Activated CD8-positive, alpha-beta T cell treated with anti-CD3 and anti-CD28 coated beads, Interleukin-2, amount 10 ng/mL, durations not matched to agents 7 days and 5 days (primary cell): ENCODE data around the gene WWP2. TPM values are rescaled to one million over a fixed set of nuclear protein-coding genes. Genes with fewer than 3 reads are reported as not detected.
"Not testable (repeated sequence)": the region's sequence is repeated elsewhere in the genome, so short reads cannot be mapped to it uniquely, and the experiment has no call there.

Source experiments
- ATAC-seq: fragments of 150-1000 bp; cut with Tn5 transposase; one replicate; pipeline ENCODE4 v1.10.0; 2021; ENCODE audit warnings: moderate library complexity
- CTCF ChIA-PET: fragments of 350-600 bp; sonication (Branson Sonifier 250); formaldehyde crosslinking; loops from one replicate; lab custom pipeline; 2021; ENCODE audit warnings: antibody characterized with exemption; lab: Charles Lee
- POLR2A ChIA-PET: fragments of 350-600 bp; sonication (Branson Sonifier 250); formaldehyde crosslinking; loops from one replicate; lab custom pipeline; 2021; ENCODE audit warnings: antibody characterized with exemption; lab: Charles Lee
- DNase-seq: peaks from one replicate; pipeline ENCODE4 v3.0.0-alpha.2; 2020
- H3K27ac Mint-ChIP-seq: one replicate; pipeline ENCODE4 v1.8.0; 2021; ENCODE audit warnings: mild to moderate bottlenecking, mixed read lengths
- H3K27me3 Mint-ChIP-seq: one replicate; pipeline ENCODE4 v1.8.0; 2021; ENCODE audit warnings: low read depth, mixed read lengths
- H3K36me3 Mint-ChIP-seq: one replicate; pipeline ENCODE4 v1.8.0; 2021; ENCODE audit warnings: low read depth, mixed read lengths
- H3K4me1 Mint-ChIP-seq: one replicate; pipeline ENCODE4 v1.8.0; 2021; ENCODE audit warnings: low read depth, mixed read lengths
- H3K4me3 Mint-ChIP-seq: one replicate; pipeline ENCODE4 v1.8.0; 2021; ENCODE audit warnings: mild to moderate bottlenecking, mixed read lengths
- H3K9me3 Mint-ChIP-seq: one replicate; pipeline ENCODE4 v1.8.0; 2022; ENCODE audit warnings: mixed read lengths; ENCODE audit not compliant: insufficient read depth
- total RNA-seq, 2 experiments: library from RNA; stranded (reverse); gene quantifications; one replicate each; pipeline ENCODE4 v1.2.3, GENCODE V29; 2021

The WWP2 gene
- total RNA-seq, 2 experiments from 2014 or later = 60.1 to 64.5 TPM

GRCh38 chr16:69848637-69849545 is 86.8 kb downstream of the WWP2 start:
- Mint-ChIP-seq H3K27me3 (no peaks in the 10 kb centered on the region), H3K4me3 (no peak overlapping the region), H3K4me1 (peaks cover 2% of the 10 kb centered on the region), H3K36me3 (peaks cover 10% of the 10 kb centered on the region), H3K27ac (no peak overlapping the region), H3K9me3 (no peaks in the 10 kb centered on the region)
- CTCF ChIA-PET = no interaction called here
- POLR2A ChIA-PET = interaction anchor here (0.5 kb wide), 1 partner anchor 11 kb away, joined by 3 read pairs; no protein-coding TSS in a partner anchor
- ATAC-seq (no peak), DNase-seq (no peak)

GRCh38 chr16:69851491-69852240 is 89.5 kb downstream of the WWP2 start:
- ChIA-PET POLR2A (no interaction called here), CTCF (no interaction called here)
- Mint-ChIP-seq H3K4me3 (no peak overlapping the region), H3K27ac (no peak overlapping the region), H3K36me3 (peaks cover 14% of the 10 kb centered on the region), H3K4me1 (peaks cover 2% of the 10 kb centered on the region), H3K9me3 (no peaks in the 10 kb centered on the region), H3K27me3 (no peaks in the 10 kb centered on the region)
- no peak for ATAC-seq
- no peak for DNase-seq

GRCh38 chr16:69852815-69853214 is 90.7 kb downstream of the WWP2 start:
- CTCF ChIA-PET = interaction anchor here (0.9 kb wide), 1 partner anchor 78 kb away, joined by 4 read pairs; no protein-coding TSS in a partner anchor
- H3K27ac Mint-ChIP-seq = no peak overlapping the region
- H3K9me3 Mint-ChIP-seq = no peaks in the 10 kb centered on the region

GRCh38 chr16:69853481-69853880 is 91.3 kb downstream of the WWP2 start:
- peaks cover 10% of the 10 kb centered on the region for H3K4me1 Mint-ChIP-seq
- H3K36me3 Mint-ChIP-seq = peaks cover 11% of the 10 kb centered on the region
- DNase-seq (no peak), ATAC-seq (no peak)
- ChIA-PET CTCF (interaction anchor here (0.9 kb wide), 1 partner anchor 77 kb away, joined by 4 read pairs; no protein-coding TSS in a partner anchor), POLR2A (no interaction called here)
- no peaks in the 10 kb centered on the region for H3K9me3 Mint-ChIP-seq
- no peak overlapping the region for H3K4me3 Mint-ChIP-seq
- no peak overlapping the region for H3K27ac Mint-ChIP-seq
- H3K27me3 Mint-ChIP-seq = no peaks in the 10 kb centered on the region

More at GRCh38 chr16:69852815-69853214, 90.7 kb downstream of the WWP2 start:
- DNase-seq (no peak), ATAC-seq (no peak)
- Mint-ChIP-seq H3K27me3 (no peaks in the 10 kb centered on the region), H3K4me3 (no peak overlapping the region), H3K36me3 (peaks cover 11% of the 10 kb centered on the region), H3K4me1 (peaks cover 4% of the 10 kb centered on the region)
- POLR2A ChIA-PET = no interaction called here

- H3K9me3 Mint-ChIP-seq, ATAC-seq, DNase-seq, H3K27me3 Mint-ChIP-seq, H3K4me3 Mint-ChIP-seq, POLR2A ChIA-PET, H3K27ac Mint-ChIP-seq, CTCF ChIA-PET: not testable (repeated sequence)
- H3K4me1 Mint-ChIP-seq = peaks cover 15% of the 10 kb centered on the region
- H3K36me3 Mint-ChIP-seq = peaks cover 17% of the 10 kb centered on the region
Measured at GRCh38 chr16:69854776-69855175, 92.6 kb downstream of the WWP2 start.

DNA sequence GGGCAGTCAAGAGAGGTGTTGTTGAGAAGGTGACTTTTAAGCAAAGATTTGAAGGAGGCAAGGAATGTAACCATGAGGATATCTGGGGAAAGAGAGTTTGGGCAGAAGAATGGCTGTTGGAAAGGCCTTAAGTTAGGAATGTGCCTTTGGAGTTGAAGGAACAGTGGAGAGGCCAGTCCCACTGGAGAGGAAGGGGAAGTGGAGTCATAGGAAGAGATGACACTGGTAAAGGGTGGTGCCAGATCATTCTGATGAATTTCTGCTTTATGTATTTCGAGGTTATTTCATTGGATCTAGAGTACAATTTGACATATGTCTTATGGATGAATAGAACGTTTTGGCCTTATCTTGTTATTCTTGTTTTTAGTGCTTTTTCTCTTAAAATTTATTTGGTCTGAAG is 93.5 kb downstream of the WWP2 start:
- POLR2A ChIA-PET = no interaction called here
- H3K27ac Mint-ChIP-seq = no peak overlapping the region
- no peaks in the 10 kb centered on the region for H3K27me3 Mint-ChIP-seq
- H3K4me1 Mint-ChIP-seq = peaks cover 15% of the 10 kb centered on the region
- peaks cover 17% of the 10 kb centered on the region for H3K36me3 Mint-ChIP-seq
- CTCF ChIA-PET = no interaction called here
- no peaks in the 10 kb centered on the region for H3K9me3 Mint-ChIP-seq
- ATAC-seq (no peak), DNase-seq (no peak)
- no peak overlapping the region for H3K4me3 Mint-ChIP-seq

DNA sequence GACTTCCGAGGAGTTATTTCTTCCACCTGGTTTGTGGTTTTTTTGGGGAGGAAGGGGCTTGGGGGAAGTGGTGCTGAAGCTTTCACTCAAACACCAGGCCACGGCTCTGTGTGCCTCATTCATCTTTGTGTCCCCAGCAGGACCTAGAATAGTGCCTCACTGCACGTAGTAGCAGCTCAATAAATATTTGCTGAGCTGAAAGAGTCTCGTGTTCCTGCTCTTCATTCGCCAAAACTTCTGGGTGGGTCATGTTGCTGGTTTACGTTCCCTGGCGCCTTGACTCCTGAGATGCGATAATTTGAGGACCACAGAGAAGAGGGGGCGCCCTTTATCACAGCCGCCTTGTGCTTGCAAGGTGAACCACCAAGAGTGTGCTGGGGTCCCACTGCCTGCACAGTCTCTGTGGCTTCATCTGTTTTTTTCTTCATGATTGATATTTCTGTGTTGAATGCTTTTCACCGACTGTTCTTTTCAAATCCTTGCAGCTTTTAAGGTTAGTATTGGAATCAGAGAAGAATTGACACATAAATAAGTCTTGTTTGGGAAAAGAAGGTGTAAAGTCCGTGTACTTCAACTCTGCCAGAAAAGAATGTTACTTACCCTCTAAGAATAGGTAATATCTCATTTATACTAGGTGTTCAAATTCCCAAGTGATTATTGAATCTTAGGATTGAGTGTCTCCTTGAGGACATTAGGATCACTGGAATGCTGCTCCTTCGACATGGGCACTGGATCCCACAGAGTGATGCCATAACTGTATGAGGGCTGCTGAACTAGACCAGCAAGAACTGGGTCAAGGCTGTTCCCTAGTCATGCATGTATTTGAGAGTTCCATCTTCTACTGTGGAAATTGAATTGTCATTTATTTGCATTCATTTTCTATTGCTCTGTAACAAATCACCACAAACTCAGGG is 96.3 kb downstream of the WWP2 start:
- H3K36me3 Mint-ChIP-seq = peaks cover 16% of the 10 kb centered on the region
- H3K9me3 Mint-ChIP-seq = no peaks in the 10 kb centered on the region
- ATAC-seq (no peak), DNase-seq (no peak)
- H3K27me3 Mint-ChIP-seq = no peaks in the 10 kb centered on the region
- H3K4me1 Mint-ChIP-seq = peaks cover 15% of the 10 kb centered on the region
- H3K27ac Mint-ChIP-seq = no peak overlapping the region
- no peak overlapping the region for H3K4me3 Mint-ChIP-seq
- ChIA-PET POLR2A (no interaction called here), CTCF (interaction anchor here (0.6 to 1.1 kb wide), 2 partner anchors 63 to 452 kb away, joined by 3 to 5 read pairs; no protein-coding TSS in a partner anchor)

DNA sequence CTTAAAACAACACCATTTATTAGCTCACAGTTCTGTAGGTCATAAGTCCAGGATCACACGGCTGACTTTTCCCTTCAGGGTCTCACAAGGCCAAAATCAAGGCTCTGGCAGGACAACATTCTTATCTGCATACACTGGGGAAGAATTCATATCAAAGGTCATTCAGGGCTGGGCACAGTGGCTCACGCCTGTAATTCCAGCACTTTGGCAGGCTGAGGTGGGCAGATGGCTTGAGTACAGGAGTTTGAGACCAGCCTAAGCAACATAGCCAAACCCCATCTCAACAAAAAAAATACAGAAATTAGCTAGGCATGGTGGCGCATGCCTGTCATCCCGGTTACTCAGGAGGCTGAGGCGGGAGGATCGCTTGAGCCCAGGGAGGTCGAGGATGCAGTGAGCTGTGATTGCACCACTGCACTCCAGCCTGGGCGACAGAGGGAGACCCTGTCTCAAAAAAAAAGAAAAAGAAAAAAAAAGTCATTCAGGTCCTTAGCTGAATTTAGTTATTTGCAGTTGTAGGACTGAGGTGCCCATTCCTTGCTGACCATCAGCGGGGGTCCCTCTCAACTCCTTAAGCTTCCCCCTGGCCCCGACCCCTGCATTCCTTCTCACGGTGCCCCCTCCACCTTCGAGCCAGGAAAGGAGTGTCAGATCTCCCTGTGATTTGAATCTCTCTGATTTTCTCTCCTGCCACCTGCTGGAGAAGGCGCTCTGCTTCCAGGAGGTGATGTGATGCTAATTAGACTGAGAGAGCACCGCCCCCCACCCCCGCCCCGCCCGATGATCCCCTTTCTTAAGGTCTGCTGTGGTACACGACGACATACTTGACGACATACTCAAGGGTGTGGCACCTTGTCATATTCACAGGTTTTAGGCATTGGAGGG is 97.2 kb downstream of the WWP2 start:
- H3K27me3 Mint-ChIP-seq = no peaks in the 10 kb centered on the region
- ChIA-PET CTCF (interaction anchor here (1.1 kb wide), 1 partner anchor 64 kb away, joined by 5 read pairs; no protein-coding TSS in a partner anchor), POLR2A (no interaction called here)
- DNase-seq = no peak
- no peak overlapping the region for H3K27ac Mint-ChIP-seq
- H3K9me3 Mint-ChIP-seq = no peaks in the 10 kb centered on the region
- ATAC-seq = no peak
- H3K36me3 Mint-ChIP-seq = peaks cover 8% of the 10 kb centered on the region
- H3K4me1 Mint-ChIP-seq = peaks cover 13% of the 10 kb centered on the region
- H3K4me3 Mint-ChIP-seq = no peak overlapping the region

DNA sequence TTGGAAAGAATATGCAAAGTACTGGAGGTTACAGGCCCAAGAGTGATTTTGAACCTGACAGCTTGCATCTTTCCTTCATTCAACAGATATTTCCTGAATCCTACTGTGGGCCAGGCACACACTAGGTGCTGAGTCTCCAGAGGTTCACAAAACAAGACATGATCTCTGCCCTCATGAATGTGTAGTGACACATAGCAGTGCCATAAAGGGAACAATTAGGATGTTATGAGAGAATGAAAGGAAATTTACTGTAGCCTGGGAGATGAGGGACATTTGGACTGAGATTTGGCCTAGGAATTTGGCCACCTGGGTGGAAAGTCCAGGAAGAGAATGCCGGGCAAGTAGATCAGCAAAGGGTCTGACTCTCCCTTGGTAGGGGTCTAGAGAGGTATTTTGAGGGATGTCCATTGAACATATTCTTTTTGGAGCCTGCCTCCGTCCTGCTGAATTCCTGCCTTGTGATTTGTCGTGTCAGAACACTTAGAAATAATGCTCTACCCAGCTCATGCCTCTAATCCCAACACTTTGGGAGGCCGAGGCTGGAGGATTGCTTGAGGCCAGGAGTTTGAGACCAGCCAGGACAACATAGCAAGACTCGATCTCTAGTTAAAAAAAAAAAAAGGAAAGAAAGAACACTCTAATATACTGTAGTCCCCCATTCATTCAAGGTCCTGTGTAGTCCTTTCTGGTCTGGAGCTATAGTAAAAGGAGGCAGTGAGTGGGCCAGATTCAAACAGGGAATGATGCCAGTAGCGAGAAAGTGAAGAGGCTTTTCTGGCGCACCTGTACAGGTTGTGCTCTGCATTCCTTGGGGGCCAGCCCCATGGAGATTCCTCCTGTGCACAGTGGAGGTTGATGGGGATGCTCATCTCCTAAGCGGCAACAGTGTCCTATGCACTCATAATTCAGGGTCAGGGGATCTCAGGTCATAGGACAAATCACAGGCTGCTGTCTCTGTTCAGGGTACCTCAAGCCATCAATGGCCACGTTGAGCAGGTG is 98.4 kb downstream of the WWP2 start:
- DNase-seq = no peak
- no peaks in the 10 kb centered on the region for H3K9me3 Mint-ChIP-seq
- H3K4me3 Mint-ChIP-seq = no peak overlapping the region
- no peak overlapping the region for H3K27ac Mint-ChIP-seq
- H3K36me3 Mint-ChIP-seq = peaks cover 8% of the 10 kb centered on the region
- ATAC-seq = no peak
- CTCF ChIA-PET = no interaction called here
- H3K27me3 Mint-ChIP-seq = no peaks in the 10 kb centered on the region
- peaks cover 13% of the 10 kb centered on the region for H3K4me1 Mint-ChIP-seq
- POLR2A ChIA-PET = interaction anchor here (0.6 kb wide), 1 partner anchor 18 kb away, joined by 4 read pairs; no protein-coding TSS in a partner anchor
